H9 (cell line): ENCODE results near the gene CKM. TPM values are rescaled to one million over a fixed set of nuclear protein-coding genes. Genes with fewer than 3 reads are reported as not detected.

ENCODE experiments used
- DNase-seq: peaks from one replicate; pipeline ENCODE4 v3.0.0-alpha.2; 2017
- H2AFZ ChIP-seq: one replicate; pipeline ENCODE4 v1.6.1; 2013; ENCODE audit warnings: mild to moderate bottlenecking, low read length, control low read depth, moderate library complexity
- H2AK5ac ChIP-seq: 2 replicates; pipeline ENCODE4 v1.6.1; 2013; ENCODE audit warnings: low read length, control low read depth, mixed read lengths; ENCODE audit not compliant: insufficient read length
- H2BK120ac ChIP-seq: one replicate; pipeline ENCODE4 v1.6.1; 2013; ENCODE audit warnings: low read depth, mild to moderate bottlenecking, low read length, control low read depth, inconsistent platforms; ENCODE audit not compliant: poor library complexity, severe bottlenecking
- H2BK12ac ChIP-seq: 2 replicates; pipeline ENCODE4 v1.6.1; 2013; ENCODE audit warnings: low read length, control low read depth, mixed read lengths, low read depth; ENCODE audit not compliant: insufficient read length
- H2BK15ac ChIP-seq: 2 replicates; pipeline ENCODE4 v1.6.1; 2013; ENCODE audit warnings: low read depth, low read length, control low read depth
- H2BK20ac ChIP-seq: one replicate; pipeline ENCODE4 v1.6.1; 2013; ENCODE audit warnings: low read depth, mild to moderate bottlenecking, low read length, control low read depth, inconsistent platforms; ENCODE audit not compliant: poor library complexity, severe bottlenecking
- H2BK5ac ChIP-seq: 2 replicates; pipeline ENCODE4 v1.6.1; 2013; ENCODE audit warnings: low read length, control low read depth, mixed read lengths; ENCODE audit not compliant: insufficient read length
- H3K14ac ChIP-seq: 2 replicates; pipeline ENCODE4 v1.6.1; 2013; ENCODE audit warnings: low read length, control low read depth; ENCODE audit not compliant: insufficient read depth
- H3K18ac ChIP-seq: 2 replicates; pipeline ENCODE4 v1.6.1; 2013; ENCODE audit warnings: low read depth, mild to moderate bottlenecking, mixed read lengths, low read length, control low read depth; ENCODE audit not compliant: insufficient read length
- H3K23ac ChIP-seq: 2 replicates; pipeline ENCODE4 v1.6.1; 2013; ENCODE audit warnings: low read length, control low read depth, mixed read lengths, low read depth; ENCODE audit not compliant: insufficient read length
- H3K23me2 ChIP-seq: 2 replicates; pipeline ENCODE4 v1.6.1; 2013; ENCODE audit warnings: low read depth, mild to moderate bottlenecking, mixed read lengths, low read length, control low read depth; ENCODE audit not compliant: insufficient read length, poor library complexity, severe bottlenecking
- H3K27ac ChIP-seq: 2 replicates; pipeline ENCODE4 v1.5.1; 2013; ENCODE audit warnings: low read length, control low read depth, mixed read lengths, low read depth; ENCODE audit not compliant: insufficient read length
- H3K27me3 ChIP-seq: 2 replicates; pipeline ENCODE4 v1.6.1; 2013; ENCODE audit warnings: low read length, control low read depth, inconsistent platforms; ENCODE audit not compliant: insufficient read depth
- H3K4ac ChIP-seq: 2 replicates; pipeline ENCODE4 v1.6.1; 2013; ENCODE audit warnings: low read depth, mild to moderate bottlenecking, control low read depth, inconsistent platforms, low read length, moderate library complexity
- H3K4me1 ChIP-seq: 2 replicates; pipeline ENCODE4 v1.6.1; 2013; ENCODE audit warnings: low read length, control low read depth, inconsistent platforms; ENCODE audit not compliant: insufficient read depth
- H3K4me2 ChIP-seq: 2 replicates; pipeline ENCODE4 v1.6.1; 2013; ENCODE audit warnings: low read length, control low read depth, mixed read lengths; ENCODE audit not compliant: insufficient read length, insufficient read depth
- H3K56ac ChIP-seq: 2 replicates; pipeline ENCODE4 v1.6.1; 2013; ENCODE audit warnings: low read depth, mild to moderate bottlenecking, mixed read lengths, low read length, control low read depth; ENCODE audit not compliant: insufficient read length
- H3K79me1 ChIP-seq: 2 replicates; pipeline ENCODE4 v1.6.1; 2013; ENCODE audit warnings: low read depth, mild to moderate bottlenecking, moderate library complexity, low read length, control low read depth, inconsistent platforms; ENCODE audit not compliant: insufficient read depth, poor library complexity, severe bottlenecking
- H3K79me2 ChIP-seq: 2 replicates; pipeline ENCODE4 v1.6.1; 2013; ENCODE audit warnings: low read length, control low read depth, inconsistent platforms; ENCODE audit not compliant: insufficient read depth
- H3K9ac ChIP-seq: 2 replicates; pipeline ENCODE4 v1.6.1; 2013; ENCODE audit warnings: low read length, control low read depth, mixed read lengths; ENCODE audit not compliant: insufficient read length; ENCODE audit errors: extremely low read depth
- H3K9me3 ChIP-seq: one replicate; pipeline ENCODE4 v1.6.1; 2013; ENCODE audit warnings: low read depth, low read length, inconsistent platforms; ENCODE audit not compliant: control insufficient read depth
- H3T11ph ChIP-seq: one replicate; pipeline ENCODE4 v1.6.1; 2013; ENCODE audit warnings: mild to moderate bottlenecking, low read length, control low read depth, inconsistent platforms
- H4K20me1 ChIP-seq: one replicate; pipeline ENCODE4 v1.6.1; 2013; ENCODE audit not compliant: control insufficient read depth, insufficient read length, insufficient read depth
- H4K5ac ChIP-seq: 2 replicates; pipeline ENCODE4 v1.6.1; 2013; ENCODE audit warnings: low read depth, mild to moderate bottlenecking, mixed read lengths, low read length, control low read depth; ENCODE audit not compliant: insufficient read length
- H4K8ac ChIP-seq: replicated peaks from 2 replicates; pipeline ENCODE4 v1.6.1; 2013; ENCODE audit warnings: low read length, control low read depth, mixed read lengths, low read depth; ENCODE audit not compliant: insufficient read length
- H4K91ac ChIP-seq: 2 replicates; pipeline ENCODE4 v1.6.1; 2013; ENCODE audit warnings: low read depth, mild to moderate bottlenecking, moderate library complexity, mixed read lengths, low read length, control low read depth; ENCODE audit not compliant: insufficient read length
- H3K27ac Mint-ChIP-seq, 3 experiments: 2 replicates in 2 of 3; 3 replicates in 1 of 3; pipeline ENCODE4 v1.8.0; 2020 to 2021; ENCODE audit warnings: mixed read lengths in 3 of 3, mild to moderate bottlenecking in 1 of 3, moderate library complexity in 1 of 3
- H3K27me3 Mint-ChIP-seq: 2 replicates; pipeline ENCODE4 v1.8.0; 2021; ENCODE audit warnings: low read depth, mild to moderate bottlenecking, moderate library complexity, mixed read lengths
- H3K36me3 Mint-ChIP-seq, 3 experiments: 2 replicates in 2 of 3; 3 replicates in 1 of 3; pipeline ENCODE4 v1.8.0; 2020 to 2021; ENCODE audit warnings: low read depth in 3 of 3, mixed read lengths in 3 of 3; ENCODE audit not compliant: insufficient read depth in 1 of 3
- H3K4me1 Mint-ChIP-seq, 2 experiments: 2 replicates each; pipeline ENCODE4 v1.8.0; 2020; ENCODE audit warnings: mixed read lengths in 2 of 2
- H3K4me3 Mint-ChIP-seq, 2 experiments: 2 replicates in 1 of 2; 3 replicates in 1 of 2; pipeline ENCODE4 v1.8.0; 2020 to 2021; ENCODE audit warnings: mild to moderate bottlenecking in 2 of 2, mixed read lengths in 2 of 2, moderate library complexity in 1 of 2
- H3K9me3 Mint-ChIP-seq, 2 experiments: 2 replicates in 1 of 2; 3 replicates in 1 of 2; pipeline ENCODE4 v1.8.0; 2020; ENCODE audit warnings: mild to moderate bottlenecking in 2 of 2, mixed read lengths in 2 of 2, moderate library complexity in 1 of 2
- WGBS: extraction: QIAGEN DNeasy Blood & Tissue Kit; methylation state at CpG from one replicate; pipeline ENCODE4 v1.1.7; 2013; ENCODE audit warnings: missing lambda C conversion rate, low lambda C conversion rate, mixed read lengths; ENCODE audit not compliant: insufficient read length; ENCODE audit errors: extremely low coverage; 5-methylcytosine and 5-hydroxymethylcytosine counted together
- total RNA-seq: library from RNA; stranded (reverse); gene quantifications from 2 replicates; pipeline ENCODE4 v1.2.1, GENCODE V29; 2021
- TF ChIP-seq, protein P1 (sequence below): fragments of 200-600 bp; sonication (generic); conservative IDR thresholded peaks from 3 replicates; pipeline ENCODE4 v1.8.0; 2021; ENCODE audit warnings: antibody characterized with exemption, mild to moderate bottlenecking

The CKM gene
- total RNA-seq, 1 experiment from 2014 or later = not detected

DNA sequence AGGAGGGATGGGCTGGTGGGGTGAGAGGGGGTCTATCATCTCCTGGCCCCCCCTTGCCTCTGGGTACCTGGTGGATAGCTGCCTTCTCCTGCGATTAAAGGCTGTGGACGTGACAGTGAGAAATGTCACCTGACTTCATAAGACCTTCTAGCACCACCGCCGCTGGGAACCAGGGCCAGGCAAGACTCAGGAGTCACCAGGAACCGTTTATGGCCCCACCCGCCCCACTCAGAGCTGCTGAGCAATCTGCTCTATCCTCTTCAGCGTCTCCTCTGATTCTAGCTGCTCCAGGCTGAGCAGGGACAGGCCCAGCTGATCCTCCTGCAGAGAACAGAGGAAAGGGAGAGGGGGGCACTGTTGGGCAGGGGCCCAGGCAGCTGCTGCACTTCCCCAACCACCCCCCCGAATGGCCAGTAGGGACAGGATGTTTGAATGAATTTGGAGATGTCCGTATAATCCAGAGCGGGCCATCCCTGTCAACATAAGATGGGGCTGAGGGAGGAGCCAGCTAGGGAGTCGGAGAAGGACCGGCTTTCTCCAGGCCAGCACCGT lies 28.8 kb upstream of the CKM start:
- H3K23ac ChIP-seq = no peak overlapping the region
- no peak overlapping the region for H3T11ph ChIP-seq
- WGBS = no CpG with 5 or more reads among the region's 13 CpGs
- no peak overlapping the region for H2BK5ac ChIP-seq
- H3K79me1 ChIP-seq = no peaks in the 10 kb centered on the region
- no peaks in the 10 kb centered on the region for H3K79me2 ChIP-seq
- no peaks in the 10 kb centered on the region for H3K23me2 ChIP-seq
- TF ChIP-seq, protein P1, sequence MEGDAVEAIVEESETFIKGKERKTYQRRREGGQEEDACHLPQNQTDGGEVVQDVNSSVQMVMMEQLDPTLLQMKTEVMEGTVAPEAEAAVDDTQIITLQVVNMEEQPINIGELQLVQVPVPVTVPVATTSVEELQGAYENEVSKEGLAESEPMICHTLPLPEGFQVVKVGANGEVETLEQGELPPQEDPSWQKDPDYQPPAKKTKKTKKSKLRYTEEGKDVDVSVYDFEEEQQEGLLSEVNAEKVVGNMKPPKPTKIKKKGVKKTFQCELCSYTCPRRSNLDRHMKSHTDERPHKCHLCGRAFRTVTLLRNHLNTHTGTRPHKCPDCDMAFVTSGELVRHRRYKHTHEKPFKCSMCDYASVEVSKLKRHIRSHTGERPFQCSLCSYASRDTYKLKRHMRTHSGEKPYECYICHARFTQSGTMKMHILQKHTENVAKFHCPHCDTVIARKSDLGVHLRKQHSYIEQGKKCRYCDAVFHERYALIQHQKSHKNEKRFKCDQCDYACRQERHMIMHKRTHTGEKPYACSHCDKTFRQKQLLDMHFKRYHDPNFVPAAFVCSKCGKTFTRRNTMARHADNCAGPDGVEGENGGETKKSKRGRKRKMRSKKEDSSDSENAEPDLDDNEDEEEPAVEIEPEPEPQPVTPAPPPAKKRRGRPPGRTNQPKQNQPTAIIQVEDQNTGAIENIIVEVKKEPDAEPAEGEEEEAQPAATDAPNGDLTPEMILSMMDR = no peak
- no peak overlapping the region for H3K18ac ChIP-seq
- H4K5ac ChIP-seq = no peak overlapping the region
- no peak overlapping the region for H4K8ac ChIP-seq
- peaks cover 8 to 17% of the 10 kb centered on the region in 2 experiments; a peak in 3 of 4 replicates for H3K4me1 Mint-ChIP-seq
- H2AFZ ChIP-seq = no peak overlapping the region
- no peak overlapping the region for H2BK20ac ChIP-seq
- H3K4me2 ChIP-seq = no peak overlapping the region
- no peaks in the 10 kb centered on the region for H3K4me1 ChIP-seq
- no peak overlapping the region for H2BK12ac ChIP-seq
- H3K4ac ChIP-seq = no peak overlapping the region
- H3K56ac ChIP-seq = no peak overlapping the region
- H2BK15ac ChIP-seq = no peak overlapping the region
- no peak overlapping the region for H2AK5ac ChIP-seq
- no peaks in the 10 kb centered on the region for H3K9me3 Mint-ChIP-seq
- H3K36me3 Mint-ChIP-seq = peaks cover 38 to 74% (median 69%) of the 10 kb centered on the region in 3 experiments; a peak in 6 of 7 replicates
- H3K27me3 Mint-ChIP-seq = no peaks in the 10 kb centered on the region
- H4K20me1 ChIP-seq = peaks cover 2% of the 10 kb centered on the region
- no peaks in the 10 kb centered on the region for H3K27me3 ChIP-seq
- H3K9ac ChIP-seq = no peak overlapping the region
- no peak for DNase-seq
- H3K27ac ChIP-seq = no peak overlapping the region
- no peak overlapping the region for H3K27ac Mint-ChIP-seq
- H3K14ac ChIP-seq = no peak overlapping the region
- H3K4me3 Mint-ChIP-seq = no peak overlapping the region
- no peak overlapping the region for H4K91ac ChIP-seq
- H2BK120ac ChIP-seq = no peak overlapping the region
- no peaks in the 10 kb centered on the region for H3K9me3 ChIP-seq
